Lower leg skin (tissue), 4 donors: ENCODE measurements around the gene YTHDF2. TPM values are rescaled to one million over a fixed set of nuclear protein-coding genes. Genes with fewer than 3 reads are reported as not detected.
A peak's percentile ranks its signal among the peaks of the same experiment; 100 is the strongest.
"Not testable (repeated sequence)": the region's sequence is repeated elsewhere in the genome, so short reads cannot be mapped to it uniquely, and the experiment has no call there.

Experiments
- DNase-seq, 2 donors: peaks; one replicate each; pipeline ENCODE4 v3.0.0-alpha.2; 2019; ENCODE audit warnings: low spot score in 2 of 2
- H3K4me3 ChIP-seq: fragments of 200-600 bp; sonication (generic); 2 replicates; pipeline ENCODE4 v1.5.1; 2017; ENCODE audit warnings: mild to moderate bottlenecking, low read depth; ENCODE audit not compliant: poor library complexity, severe bottlenecking
- CTCF ChIP-seq, 3 donors: fragments of 450-650 bp; IDR thresholded peaks; one replicate each; pipeline ENCODE4 v1.5.1; 2016; ENCODE audit warnings: antibody characterized with exemption in 3 of 3, mild to moderate bottlenecking in 3 of 3, moderate library complexity in 2 of 3
- POLR2A ChIP-seq, 2 donors: fragments of 450-650 bp; IDR thresholded peaks; one replicate each; pipeline ENCODE4 v1.6.1; 2016 to 2017; ENCODE audit warnings: antibody characterized with exemption in 2 of 2, mild to moderate bottlenecking in 1 of 2, moderate library complexity in 1 of 2
- WGBS, 2 donors: methylation state at CpG; one replicate each; pipeline ENCODE4 v1.1.5; 2018; 5-methylcytosine and 5-hydroxymethylcytosine counted together
- intact Hi-C: fragments of 100-400 bp; cut with DNase I; formaldehyde crosslinking; loops from one replicate; pipeline ENCODE4 v1.15.0; 2023; ENCODE audit warnings: low total_unique reads
- total RNA-seq, 4 donors: library from RNA; depleted of rRNA; stranded (reverse); fragments of >200 nt; gene quantifications; one replicate each; pipeline ENCODE4 v1.1.0, GENCODE V29; 2016

The YTHDF2 gene
- 10 to 100 TPM; 59.6 to 79.9 (median 72.3) TPM for total RNA-seq

GRCh38 chr1:28736450-28737306 is at the start of gene YTHDF2:
YTHDF2 (plus strand) TSS chr1:28736940; CDS start chr1:28737121, 181 bp downstream.
- peak; percentile 93 to 99 for DNase-seq
- intact Hi-C loops = no loop called here
- peak within 1 kb of the TSS; percentile 75 for H3K4me3 ChIP-seq
- WGBS, 2 donors = 1% methylated on average over 26 to 70 of the region's 92 CpGs
- TF ChIP-seq CTCF (IDR thresholded peaks at IDR 0.05) (peak in 1 of 3 donors; percentile 71), POLR2A (IDR thresholded peaks at IDR 0.05) (no peak)

GRCh38 chr1:28691627-28692026 is 45.1 kb upstream of the YTHDF2 start:
- DNase-seq, H3K4me3 ChIP-seq, intact Hi-C loops: not testable (repeated sequence)
- WGBS, 2 donors = 88 to 91% methylated on average over 1 of the region's 1 CpG

- TF ChIP-seq CTCF (IDR thresholded peaks at IDR 0.05) = no peak
- TF ChIP-seq POLR2A (IDR thresholded peaks at IDR 0.05) = no peak
- H3K4me3 ChIP-seq = no peak overlapping the region
- no peak for DNase-seq
- intact Hi-C loops = no loop called here
- WGBS, 2 donors = 90 to 92% methylated on average over 3 of the region's 3 CpGs
Observed at GRCh38 chr1:28703629-28704028, 33.1 kb upstream of the YTHDF2 start.

- WGBS, 2 donors = 98 to 100% methylated on average over 2 of the region's 2 CpGs
- intact Hi-C loops = no loop called here
- no peak overlapping the region for H3K4me3 ChIP-seq
- no peak for TF ChIP-seq POLR2A (IDR thresholded peaks at IDR 0.05)
- TF ChIP-seq CTCF (IDR thresholded peaks at IDR 0.05) = no peak
- no peak for DNase-seq
Observed at GRCh38 chr1:28716336-28716735, 20.4 kb upstream of the YTHDF2 start.

GRCh38 chr1:28718166-28718565 is 18.6 kb upstream of the YTHDF2 start:
- intact Hi-C loops = no loop called here
- WGBS, 2 donors = 90 to 100% methylated on average over 1 of the region's 1 CpG
- TF ChIP-seq CTCF (IDR thresholded peaks at IDR 0.05) (no peak), POLR2A (IDR thresholded peaks at IDR 0.05) (no peak)
- no peak overlapping the region for H3K4me3 ChIP-seq
- no peak for DNase-seq

GRCh38 chr1:28718586-28719331 is 18.0 kb upstream of the YTHDF2 start:
- TF ChIP-seq CTCF (IDR thresholded peaks at IDR 0.05) (no peak), POLR2A (IDR thresholded peaks at IDR 0.05) (no peak)
- no peak for DNase-seq
- H3K4me3 ChIP-seq = no peak overlapping the region
- intact Hi-C loops = no loop called here
- 75 to 80% methylated on average over 4 of the region's 4 CpGs for WGBS, 2 donors
